Muscle layer of duodenum (tissue), 2 donors: ENCODE data around the gene PTPRCAP.
A peak's percentile ranks its signal among the peaks of the same experiment; 100 is the strongest.

Experiments used
- H3K27ac ChIP-seq: one replicate; pipeline ENCODE4 v1.7.0; 2013; ENCODE audit warnings: mild to moderate bottlenecking, low read length
- H3K27me3 ChIP-seq: one replicate; pipeline ENCODE4 v1.7.0; 2013; ENCODE audit warnings: low read depth, mild to moderate bottlenecking, control low read depth, low read length
- H3K36me3 ChIP-seq, 2 donors: one replicate each; pipeline ENCODE4 v1.7.0; 2013; ENCODE audit warnings: low read length in 2 of 2, control low read depth in 1 of 2, mild to moderate bottlenecking in 1 of 2; ENCODE audit not compliant: insufficient read depth in 2 of 2, control insufficient read depth in 1 of 2
- H3K4me1 ChIP-seq, 2 donors: one replicate each; pipeline ENCODE4 v1.7.0; 2013; ENCODE audit warnings: low read length in 2 of 2, mild to moderate bottlenecking in 2 of 2, control low read depth in 1 of 2, moderate library complexity in 1 of 2; ENCODE audit not compliant: insufficient read depth in 2 of 2, control insufficient read depth in 1 of 2
- H3K4me3 ChIP-seq, 2 donors: one replicate each; pipeline ENCODE4 v1.7.0; 2013; ENCODE audit warnings: low read length in 2 of 2, low read depth in 1 of 2, mild to moderate bottlenecking in 1 of 2
- H3K9me3 ChIP-seq, 2 donors: one replicate each; pipeline ENCODE4 v1.7.0; 2013; ENCODE audit warnings: low read length in 2 of 2, control low read depth in 1 of 2, mild to moderate bottlenecking in 1 of 2; ENCODE audit not compliant: control insufficient read depth in 1 of 2
- donor health status: healthy.

PTPRCAP gene

DNA sequence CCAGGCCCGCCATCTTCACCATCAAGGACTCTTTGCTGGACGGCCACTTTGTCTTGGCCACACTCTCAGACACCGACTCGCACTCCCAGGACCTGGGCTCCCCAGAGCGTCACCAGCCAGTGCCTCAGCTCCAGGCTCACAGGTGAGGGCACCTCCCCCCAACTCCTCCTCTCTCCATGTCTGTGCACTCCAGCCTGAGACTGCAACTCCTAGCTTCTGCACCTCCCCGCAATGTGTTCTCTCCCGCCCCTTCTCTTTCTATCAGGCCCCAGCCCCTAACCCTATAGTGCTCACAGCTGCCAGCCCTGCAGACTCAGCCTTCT, 41.3 kb downstream of the PTPRCAP start:
- H3K27ac ChIP-seq: no peak overlapping the region
- H3K9me3 ChIP-seq: no peaks in the 10 kb centered on the region
- peaks cover 14 to 43% of the 10 kb centered on the region in 2 donors for H3K36me3 ChIP-seq
- H3K4me3 ChIP-seq: no peak overlapping the region
- H3K27me3 ChIP-seq: no peaks in the 10 kb centered on the region
- peaks cover 5 to 37% of the 10 kb centered on the region in 2 donors for H3K4me1 ChIP-seq

DNA sequence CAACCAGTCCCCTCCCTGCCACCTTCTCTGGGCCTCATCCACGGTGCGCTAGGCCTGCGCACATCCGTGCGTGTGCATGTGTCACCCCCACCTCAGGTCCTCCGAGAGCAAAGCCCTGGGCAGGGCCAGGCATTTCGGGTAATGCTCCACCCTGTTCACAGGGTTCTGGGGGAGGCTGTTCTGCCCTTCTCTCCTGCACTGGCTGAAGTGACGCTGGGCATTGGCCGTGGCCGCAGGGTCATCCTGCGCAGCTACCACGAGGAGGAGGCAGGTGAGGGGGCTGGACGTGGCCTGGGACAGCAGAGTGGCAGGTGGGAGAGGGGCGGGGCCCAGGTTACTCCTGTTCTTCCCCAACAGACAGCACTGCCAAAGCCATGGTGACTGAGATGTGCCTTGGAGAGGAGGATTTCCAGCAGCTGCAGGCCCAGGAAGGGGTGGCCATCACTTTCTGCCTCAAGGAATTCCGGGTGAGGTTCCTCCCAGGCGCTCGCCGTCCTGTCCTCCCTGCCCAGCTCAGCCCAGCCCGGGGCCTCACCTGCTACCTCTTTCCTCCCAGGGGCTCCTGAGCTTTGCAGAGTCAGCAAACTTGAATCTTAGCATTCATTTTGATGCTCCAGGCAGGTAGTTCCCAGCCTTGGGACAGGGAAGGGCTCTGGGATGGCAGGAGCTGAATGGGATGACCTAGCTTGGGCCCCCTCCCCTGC, 41.8 kb downstream of the PTPRCAP start:
- Histone ChIP-seq H3K36me3 (peaks cover 14 to 43% of the 10 kb centered on the region in 2 donors), H3K27me3 (no peaks in the 10 kb centered on the region), H3K4me1 (peaks cover 4 to 39% of the 10 kb centered on the region in 2 donors), H3K4me3 (no peak overlapping the region), H3K27ac (no peak overlapping the region), H3K9me3 (no peaks in the 10 kb centered on the region)

DNA sequence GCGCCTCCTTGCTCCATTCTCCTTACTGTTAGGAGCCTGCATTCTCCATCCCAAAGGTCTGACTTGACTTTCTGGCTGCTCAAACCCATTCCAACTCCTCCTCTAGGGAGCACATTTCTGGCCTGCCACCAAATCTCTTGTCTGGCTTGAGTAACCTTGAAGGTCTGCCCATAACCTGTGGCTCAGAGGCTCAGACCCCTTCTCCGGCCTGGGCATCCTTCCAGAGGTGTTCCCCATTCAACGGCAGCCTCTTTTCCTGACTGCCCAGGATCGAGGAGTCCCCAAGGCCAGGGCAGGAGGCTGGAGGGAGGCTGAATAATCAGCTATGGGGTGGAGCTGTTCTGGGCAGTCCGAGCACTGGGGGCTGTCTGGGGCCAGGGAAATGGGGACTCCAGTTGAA, 43.5 kb downstream of the PTPRCAP start:
- peaks cover 14 to 38% of the 10 kb centered on the region in 2 donors for H3K36me3 ChIP-seq
- no peak overlapping the region for H3K4me3 ChIP-seq
- no peaks in the 10 kb centered on the region for H3K27me3 ChIP-seq
- peaks cover 0 to 24% of the 10 kb centered on the region in 2 donors for H3K4me1 ChIP-seq
- no peaks in the 10 kb centered on the region for H3K9me3 ChIP-seq
- H3K27ac ChIP-seq: no peak overlapping the region

DNA sequence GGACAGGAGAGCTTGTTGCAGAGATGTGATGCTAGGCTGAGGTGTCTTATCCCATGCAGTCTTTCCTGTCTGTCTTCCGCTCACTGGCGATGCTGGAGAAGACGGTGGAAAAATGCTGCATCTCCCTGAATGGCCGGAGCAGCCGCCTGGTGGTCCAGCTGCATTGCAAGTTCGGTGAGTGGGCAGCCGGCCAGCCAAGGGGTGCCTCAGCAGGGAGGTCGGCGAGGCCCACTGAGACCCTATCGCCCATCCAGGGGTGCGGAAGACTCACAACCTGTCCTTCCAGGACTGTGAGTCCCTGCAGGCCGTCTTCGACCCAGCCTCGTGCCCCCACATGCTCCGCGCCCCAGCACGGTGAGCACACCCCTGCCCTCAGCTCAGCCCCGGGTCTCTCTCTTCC, 44.0 kb downstream of the PTPRCAP start:
- H3K4me3 ChIP-seq: no peak overlapping the region
- H3K27me3 ChIP-seq: no peaks in the 10 kb centered on the region
- peaks cover 0 to 21% of the 10 kb centered on the region in 2 donors for H3K4me1 ChIP-seq
- H3K27ac ChIP-seq: no peak overlapping the region
- no peaks in the 10 kb centered on the region for H3K9me3 ChIP-seq
- peaks cover 12 to 33% of the 10 kb centered on the region in 2 donors for H3K36me3 ChIP-seq

DNA sequence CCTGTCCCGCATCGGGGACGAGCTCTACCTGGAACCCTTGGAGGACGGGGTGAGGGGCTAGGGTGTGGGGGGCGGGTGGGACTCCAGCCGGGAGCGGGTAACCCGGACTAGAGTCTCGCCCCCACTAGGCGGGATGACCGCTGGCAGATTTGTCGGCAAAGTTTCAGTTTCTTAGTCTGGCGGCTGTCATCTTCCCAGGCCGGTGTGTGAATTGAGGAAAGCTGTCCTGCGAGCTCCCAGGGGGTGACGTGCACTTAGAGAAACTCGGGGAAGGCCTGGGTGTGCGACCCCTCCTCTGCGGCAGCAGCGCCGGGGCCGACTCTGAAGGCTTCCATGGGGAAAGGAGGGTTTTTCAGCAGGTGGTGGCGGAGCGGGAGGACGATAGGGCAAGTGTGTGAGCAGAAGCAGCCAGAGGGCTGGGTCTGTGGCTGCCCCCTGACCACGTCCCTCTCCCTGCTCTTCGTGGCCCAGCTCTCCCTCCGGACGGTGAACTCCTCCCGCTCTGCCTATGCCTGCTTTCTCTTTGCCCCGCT, 45.2 kb downstream of the PTPRCAP start:
- Histone ChIP-seq H3K4me1 (peaks cover 0 to 18% of the 10 kb centered on the region in 2 donors), H3K36me3 (peaks cover under 1 to 21% of the 10 kb centered on the region in 2 donors), H3K27me3 (no peaks in the 10 kb centered on the region), H3K9me3 (no peaks in the 10 kb centered on the region), H3K4me3 (peak overlapping the region; percentile 83 to 90), H3K27ac (peak overlapping the region; percentile 31)

DNA sequence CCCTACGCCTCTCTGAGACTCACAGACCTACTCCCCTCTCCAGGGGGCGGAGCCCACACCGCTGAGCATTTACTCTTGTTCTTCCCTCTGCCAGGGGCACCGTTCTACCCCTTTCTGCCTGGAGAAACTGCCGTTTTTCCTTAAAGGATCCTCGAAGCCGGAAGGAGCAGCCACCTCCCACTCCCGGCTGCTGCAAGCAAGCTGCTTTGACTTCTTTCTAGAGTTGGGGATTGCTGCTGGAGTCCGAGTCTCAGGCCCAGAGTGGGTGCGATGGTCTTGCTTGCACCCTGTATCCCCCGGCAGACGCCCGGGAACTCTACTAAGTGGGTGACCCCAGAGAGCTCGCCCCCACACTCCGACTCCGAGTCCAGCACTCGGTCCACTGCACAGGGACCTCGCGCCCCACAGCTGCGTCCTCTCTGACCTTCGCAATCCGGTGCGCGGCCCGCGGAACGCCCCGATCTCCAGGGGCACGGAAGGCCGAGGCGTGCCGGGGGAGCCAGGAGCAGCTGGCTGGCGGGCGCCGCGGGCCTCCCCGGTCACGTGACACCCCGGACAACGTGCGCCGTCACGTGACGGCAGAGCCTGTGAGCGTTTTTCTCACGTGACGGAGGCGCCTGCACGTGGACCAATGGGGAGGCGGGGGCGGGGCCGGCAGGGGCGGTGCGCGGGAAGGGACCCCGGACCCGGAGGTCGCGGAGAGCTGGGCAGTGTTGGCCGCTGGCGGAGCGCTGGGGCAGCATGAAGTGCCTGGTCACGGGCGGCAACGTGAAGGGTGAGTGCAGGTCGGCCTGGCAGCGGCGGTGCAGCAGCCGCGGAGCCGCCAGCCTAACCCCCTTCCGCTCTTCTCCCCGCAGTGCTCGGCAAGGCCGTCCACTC, 45.9 kb downstream of the PTPRCAP start, which contains the start of gene RAD9A:
Gene RAD9A (plus strand): TSS at position 683 of the 879 bp plus-strand sequence. CDS start 59 bp downstream, at position 742.
- Histone ChIP-seq H3K4me1 (peaks cover 0 to 14% of the 10 kb centered on the region in 2 donors), H3K4me3 (peak within 1 kb of the TSS; percentile 83 to 90), H3K27ac (peak within 1 kb of the TSS; percentile 71)

DNA sequence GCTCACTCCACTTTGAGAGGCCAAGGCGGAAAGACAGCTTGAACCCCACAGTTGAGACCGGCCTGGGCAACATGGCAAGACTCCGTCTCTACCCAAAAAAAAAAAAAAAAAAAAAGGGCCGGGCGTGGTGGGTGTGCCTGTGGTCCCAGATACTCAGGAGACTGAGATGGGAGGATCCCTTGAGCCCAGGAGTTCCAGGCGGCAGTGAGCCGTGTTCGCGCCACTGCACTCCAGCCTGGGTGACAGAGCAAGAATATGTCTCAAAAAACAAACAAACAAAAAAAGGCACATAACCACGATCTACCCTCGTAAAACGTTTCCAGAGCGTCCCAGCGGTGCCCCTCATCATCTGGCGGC, 46.6 kb downstream of the PTPRCAP start:
- Histone ChIP-seq H3K4me3 (peak overlapping the region; percentile 83 to 90), H3K9me3 (no peaks in the 10 kb centered on the region), H3K27me3 (no peaks in the 10 kb centered on the region), H3K36me3 (peaks cover 0 to 11% of the 10 kb centered on the region in 2 donors), H3K4me1 (peaks cover 0 to 12% of the 10 kb centered on the region in 2 donors), H3K27ac (peak overlapping the region; percentile 71)

More for the DNA sequence above, 45.9 kb downstream of the PTPRCAP start, which contains the start of gene RAD9A:
- no peaks in the 10 kb centered on the region for H3K27me3 ChIP-seq
- H3K9me3 ChIP-seq: no peaks in the 10 kb centered on the region
- H3K36me3 ChIP-seq: peaks cover 0 to 17% of the 10 kb centered on the region in 2 donors

DNA sequence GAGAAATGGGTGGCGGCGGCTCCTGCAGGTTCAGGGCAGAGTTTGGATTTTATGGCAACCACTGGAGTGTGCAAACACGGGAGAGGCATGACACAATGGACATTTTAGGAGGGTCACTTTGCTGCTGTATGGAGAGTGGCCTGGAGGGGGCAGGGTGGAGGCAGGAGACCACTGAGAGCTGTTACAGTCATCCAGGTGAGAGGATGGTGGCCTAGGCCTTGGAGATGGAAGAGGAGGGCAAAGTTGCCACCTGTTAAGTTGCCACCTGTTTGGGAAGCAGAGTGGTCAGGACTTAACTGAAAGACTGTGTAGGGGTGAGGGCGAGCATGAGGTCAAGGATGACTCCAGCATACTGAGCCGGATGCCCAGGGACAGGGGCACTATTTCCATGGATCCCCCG, 48.0 kb downstream of the PTPRCAP start:
- Histone ChIP-seq H3K9me3 (no peaks in the 10 kb centered on the region), H3K4me1 (peaks cover 0 to 17% of the 10 kb centered on the region in 2 donors), H3K4me3 (no peak overlapping the region), H3K36me3 (peaks cover 0 to 6% of the 10 kb centered on the region in 2 donors), H3K27me3 (no peaks in the 10 kb centered on the region), H3K27ac (no peak overlapping the region)

DNA sequence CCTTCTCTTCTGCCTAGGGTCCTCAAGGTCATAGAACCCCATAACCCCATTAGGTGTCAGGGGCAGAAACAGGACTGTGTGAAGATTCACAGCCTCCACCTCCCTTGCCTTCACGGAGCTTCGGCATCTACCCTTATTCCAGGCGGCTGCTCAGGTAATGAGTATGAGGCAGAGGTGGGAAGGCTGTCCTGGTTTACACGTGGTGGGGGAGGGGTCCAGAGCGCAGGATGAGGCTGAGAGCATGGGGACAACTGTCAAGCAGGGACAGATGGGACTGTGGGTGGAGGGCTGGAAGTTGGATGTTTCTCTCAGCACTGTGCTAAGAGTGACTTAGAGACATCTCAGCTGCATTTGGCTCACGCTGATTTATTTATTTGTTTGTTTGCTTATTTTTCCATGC, 50.0 kb downstream of the PTPRCAP start:
- no peaks in the 10 kb centered on the region for H3K27me3 ChIP-seq
- no peak overlapping the region for H3K27ac ChIP-seq
- H3K4me1 ChIP-seq: peaks cover 0 to 14% of the 10 kb centered on the region in 2 donors

DNA sequence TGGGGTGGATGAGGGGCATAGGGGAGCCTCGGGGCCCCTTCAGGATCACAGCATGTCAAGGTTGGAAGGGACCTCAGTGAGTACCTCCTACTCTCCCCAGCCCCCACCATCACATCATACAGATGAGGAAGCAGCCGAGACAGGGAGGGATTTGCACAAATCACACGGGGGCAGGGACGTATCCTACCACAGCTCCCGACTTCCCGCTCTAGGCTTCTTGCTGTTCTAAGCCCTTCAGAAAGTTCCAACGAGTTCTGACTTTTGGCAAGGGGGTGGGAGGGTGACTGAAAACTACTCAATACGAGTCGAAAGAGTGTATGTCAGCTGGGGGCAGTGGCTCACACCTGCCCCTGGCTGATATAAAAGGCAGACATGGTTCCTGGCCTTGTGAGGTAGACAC, 50.4 kb downstream of the PTPRCAP start:
- H3K9me3 ChIP-seq: no peaks in the 10 kb centered on the region
- no peaks in the 10 kb centered on the region for H3K27me3 ChIP-seq
- H3K27ac ChIP-seq: no peak overlapping the region
- H3K4me3 ChIP-seq: no peak overlapping the region
- no peaks in the 10 kb centered on the region for H3K36me3 ChIP-seq
- peaks cover 0 to 16% of the 10 kb centered on the region in 2 donors for H3K4me1 ChIP-seq

More for the DNA sequence above, 50.0 kb downstream of the PTPRCAP start:
- Histone ChIP-seq H3K4me3 (no peak overlapping the region), H3K36me3 (no peaks in the 10 kb centered on the region), H3K9me3 (no peaks in the 10 kb centered on the region)
